Endothelial cell of umbilical vein (primary cell): ENCODE results near the gene ACO2. TPM values are rescaled to one million over a fixed set of nuclear protein-coding genes. Genes with fewer than 3 reads are reported as not detected.

ENCODE experiments used
- BruUV-seq: library from RNA; stranded (reverse); fragments of 400-500 nt; replicated peaks from 2 replicates; lab custom pipeline; 2021; lab: Mats Ljungman, UMichigan
- CTCF ChIA-PET: fragments of 300-600, 350-600 bp; sonication (Branson Sonifier 250); formaldehyde crosslinking; loops from one replicate; lab custom pipeline; 2021; ENCODE audit warnings: antibody characterized with exemption, inconsistent platforms; lab: Charles Lee
- POLR2A ChIA-PET: fragments of 300-600, 350-600 bp; sonication (Branson Sonifier 250); formaldehyde crosslinking; loops from one replicate; lab custom pipeline; 2021; ENCODE audit warnings: antibody characterized with exemption, inconsistent platforms; lab: Charles Lee
- DNase-seq: peaks from one replicate; pipeline ENCODE4 v3.0.0-alpha.2; 2011; ENCODE audit warnings: low read depth, low spot score
- FAIRE-seq: peaks from 2 replicates; lab custom pipeline; 2011; peaks lifted over from hg19 to GRCh38; lab: Jason Lieb, UNC
- H2AFZ ChIP-seq: 2 replicates; pipeline ENCODE4 v1.6.0; 2012; ENCODE audit warnings: low read depth, low read length, control low read depth, inconsistent platforms
- H3K27ac ChIP-seq: 2 replicates; pipeline ENCODE4 v1.5.1; 2011; ENCODE audit warnings: low read depth, mild to moderate bottlenecking, control low read depth, low read length, moderate library complexity; ENCODE audit not compliant: insufficient read depth
- H3K27me3 ChIP-seq, 2 experiments: 2 replicates each; pipeline versions ENCODE4 v1.6.0 to v1.6.1; 2011; ENCODE audit warnings: low read length in 2 of 2, mixed read lengths in 1 of 2; ENCODE audit not compliant: control insufficient read depth in 2 of 2, insufficient read depth in 2 of 2
- H3K36me3 ChIP-seq, 2 experiments: 2 replicates in 1 of 2; 3 replicates in 1 of 2; pipeline ENCODE4 v1.5.1; 2011; ENCODE audit warnings: low read length in 2 of 2, mild to moderate bottlenecking in 1 of 2, moderate library complexity in 1 of 2; ENCODE audit not compliant: control insufficient read depth in 2 of 2, insufficient read depth in 2 of 2; ENCODE audit errors: extremely low read depth in 1 of 2
- H3K4me1 ChIP-seq: 3 replicates; pipeline ENCODE4 v1.5.1; 2011; ENCODE audit warnings: mild to moderate bottlenecking, low read length; ENCODE audit not compliant: control insufficient read depth, insufficient read depth; ENCODE audit errors: extremely low read depth
- H3K4me2 ChIP-seq: 2 replicates; pipeline ENCODE4 v1.6.1; 2011; ENCODE audit warnings: low read length, control low read depth, mixed read lengths; ENCODE audit not compliant: insufficient read depth
- H3K4me3 ChIP-seq, 3 experiments: fragments of 200-600 bp in 1 of 3; sonication (generic), shearing (Covaris generic) in 1 of 3; replicated peaks in 1 of 3; 2 replicates each; pipeline ENCODE4 v1.5.1; 2011 to 2016; ENCODE audit warnings: control low read depth in 3 of 3, low read length in 3 of 3, mild to moderate bottlenecking in 2 of 3, inconsistent platforms in 1 of 3, low read depth in 1 of 3, moderate library complexity in 1 of 3; ENCODE audit not compliant: insufficient read depth in 1 of 3
- H3K79me2 ChIP-seq: 2 replicates; pipeline ENCODE4 v1.6.0; 2012; ENCODE audit warnings: low read length, inconsistent platforms; ENCODE audit not compliant: control insufficient read depth, insufficient read depth
- H3K9ac ChIP-seq: replicated peaks from 2 replicates; pipeline ENCODE3; 2011; ENCODE audit warnings: low read length, control low read depth; ENCODE audit not compliant: insufficient read depth; ENCODE audit errors: extremely low read depth
- H3K9me1 ChIP-seq: replicated peaks from 3 replicates; pipeline ENCODE4 v1.6.0; 2011; ENCODE audit warnings: mild to moderate bottlenecking, low read length; ENCODE audit not compliant: control insufficient read depth, insufficient read depth; ENCODE audit errors: extremely low read depth
- H3K9me3 ChIP-seq: replicated peaks from 2 replicates; pipeline ENCODE4 v1.5.1; 2012; ENCODE audit warnings: low read length, inconsistent platforms; ENCODE audit not compliant: control insufficient read depth, insufficient read depth
- H4K20me1 ChIP-seq: replicated peaks from 2 replicates; pipeline ENCODE3; 2011; ENCODE audit warnings: mild to moderate bottlenecking, low read length; ENCODE audit not compliant: control insufficient read depth, insufficient read depth; ENCODE audit errors: extremely low read depth
- CTCF ChIP-seq, 2 donors: IDR thresholded peaks; 1 replicate in 1 of 2; 2 replicates in 1 of 2; pipeline ENCODE4 v1.5.1; 2011; ENCODE audit warnings: low read length in 2 of 2, mild to moderate bottlenecking in 2 of 2, moderate library complexity in 2 of 2, control low read depth in 1 of 2, inconsistent platforms in 1 of 2, low read depth in 1 of 2; ENCODE audit not compliant: insufficient read depth in 1 of 2; ENCODE audit errors: extremely low read depth in 1 of 2
- EZH2 ChIP-seq: IDR thresholded peaks from 2 replicates; pipeline ENCODE4 v1.6.1; 2012; ENCODE audit warnings: borderline replicate concordance, low read depth, mild to moderate bottlenecking, moderate library complexity, low read length, inconsistent platforms; ENCODE audit not compliant: severe bottlenecking
- FOS ChIP-seq: IDR thresholded peaks from 2 replicates; pipeline ENCODE4 v1.6.1; 2011; ENCODE audit warnings: mild to moderate bottlenecking, low read length, moderate library complexity, borderline replicate concordance; ENCODE audit not compliant: insufficient read depth
- GATA2 ChIP-seq: IDR thresholded peaks from 2 replicates; pipeline ENCODE4 v1.7.0; 2011; ENCODE audit warnings: low read depth, mild to moderate bottlenecking, moderate library complexity, mixed read lengths, low read length; ENCODE audit not compliant: insufficient read length, insufficient read depth
- JUN ChIP-seq: IDR thresholded peaks from 2 replicates; pipeline ENCODE4 v1.6.1; 2011; ENCODE audit warnings: borderline replicate concordance, low read depth; ENCODE audit not compliant: insufficient read length, insufficient read depth
- MAX ChIP-seq: IDR thresholded peaks from 2 replicates; pipeline ENCODE4 v1.6.1; 2011; ENCODE audit not compliant: insufficient read depth, insufficient read length
- MYC ChIP-seq: IDR thresholded peaks from one replicate; pipeline ENCODE4 v1.6.1; 2011; ENCODE audit warnings: mild to moderate bottlenecking, low read depth, low read length
- POLR2A ChIP-seq: IDR thresholded peaks from 2 replicates; pipeline ENCODE4 v1.6.1; 2012; ENCODE audit warnings: low read depth, mild to moderate bottlenecking, control low read depth, low read length
- POLR2AphosphoS5 ChIP-seq: IDR thresholded peaks from 2 replicates; pipeline ENCODE4 v1.6.1; 2012; ENCODE audit warnings: low read depth, mild to moderate bottlenecking, control low read depth, low read length, moderate library complexity; ENCODE audit not compliant: insufficient read depth
- dilution Hi-C: fragments of 300-500 bp; cut with MboI; formaldehyde crosslinking; loops from one replicate; pipeline ENCODE4 v1.15.0; 2019; ENCODE audit warnings: low sequenced_read_pairs; ENCODE audit not compliant: extremely low pct_ligation_motif_present
- intact Hi-C: fragments of 100-400 bp; cut with micrococcal nuclease; formaldehyde crosslinking; loops from one replicate; pipeline ENCODE4 v1.10.0; 2022
- polyA plus RNA-seq, 4 experiments: library from polyadenylated mRNA; depleted of rRNA in 3 of 4; stranded (reverse) in 3 of 4; unstranded in 1 of 4; fragments of >200 nt; gene quantifications; 2 replicates each; pipeline versions ENCODE4 v1.2.1 to v1.2.3, GENCODE V29; 2011 to 2012; ENCODE audit warnings: missing spikeins in 1 of 4
- total RNA-seq: library from RNA; stranded (reverse); gene quantifications from 2 replicates; pipeline ENCODE4 v1.2.3, GENCODE V29; 2021

The ACO2 gene
- total and polyA plus RNA-seq, 2 donors (not counting 3 experiments of a cell fraction or from before 2014, with no cell fraction given): 63.8 to 79.7 TPM

GRCh38 chr22:41482319-41482935 lies 13.5 kb downstream of the ACO2 start:
- Histone ChIP-seq H3K4me1 (no peaks in the 10 kb centered on the region), H3K9me1 (no peaks in the 10 kb centered on the region), H3K79me2 (peaks cover 62% of the 10 kb centered on the region), H3K4me2 (no peak overlapping the region), H3K36me3 (no peaks in the 10 kb centered on the region), H2AFZ (no peak overlapping the region), H3K9me3 (no peaks in the 10 kb centered on the region), H3K4me3 (no peak overlapping the region), H3K9ac (no peak overlapping the region), H3K27me3 (no peaks in the 10 kb centered on the region), H4K20me1 (no peaks in the 10 kb centered on the region), H3K27ac (no peak overlapping the region)
- DNase-seq: no peak
- POLR2A ChIA-PET: no interaction called here
- FAIRE-seq: no peak
- no peak for TF ChIP-seq EZH2
- no peak for TF ChIP-seq POLR2AphosphoS5
- TF ChIP-seq CTCF (IDR thresholded peaks at IDR 0.05; ENCODE audit: extremely low read depth in 1 of 2, insufficient read depth in 1 of 2, low read depth in 1 of 2, low read length in 2 of 2): no peak
- no peak for TF ChIP-seq JUN
- no peak for TF ChIP-seq POLR2A
- TF ChIP-seq FOS: no peak
- TF ChIP-seq MYC: no peak
- no peak for TF ChIP-seq MAX
- no peak for TF ChIP-seq GATA2
- intact Hi-C loops (no loop called here), dilution Hi-C loops (no loop called here)
- CTCF ChIA-PET: no interaction called here
- BruUV-seq: no TSS peak
